T follicular helper cell (primary cell): ENCODE data around the gene ACOT2.

Experiments used
- DNase-seq: peaks from one replicate; pipeline ENCODE4 v3.0.0-alpha.2; 2020; ENCODE audit warnings: low read depth

ACOT2 gene

DNA sequence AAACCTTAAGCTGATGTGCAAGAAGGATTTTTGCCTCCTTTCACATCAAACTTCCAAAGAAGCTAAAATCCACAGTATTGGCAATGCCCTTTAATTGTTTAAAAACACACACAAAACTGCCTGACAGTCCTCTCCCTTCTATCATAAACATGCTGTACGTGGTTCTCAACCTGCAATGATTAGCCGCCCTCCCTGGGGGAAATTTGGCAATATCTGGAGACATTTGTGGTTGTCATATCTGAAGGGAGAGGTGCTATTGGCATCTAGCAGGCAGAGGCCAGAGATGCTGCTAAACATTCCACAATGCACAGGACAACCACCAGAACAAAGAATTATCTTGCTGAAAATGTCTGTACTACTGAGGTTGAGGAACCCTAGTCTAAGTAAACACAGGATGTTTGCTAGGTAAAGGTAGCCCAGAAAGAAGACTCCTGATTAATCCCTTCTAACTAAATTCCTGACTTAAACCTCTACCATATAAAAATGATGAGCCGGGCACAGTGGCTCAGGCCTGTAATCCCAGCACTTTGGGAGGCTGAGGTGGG, 44.5 kb downstream of the ACOT2 start:
- DNase-seq, result no peak

DNA sequence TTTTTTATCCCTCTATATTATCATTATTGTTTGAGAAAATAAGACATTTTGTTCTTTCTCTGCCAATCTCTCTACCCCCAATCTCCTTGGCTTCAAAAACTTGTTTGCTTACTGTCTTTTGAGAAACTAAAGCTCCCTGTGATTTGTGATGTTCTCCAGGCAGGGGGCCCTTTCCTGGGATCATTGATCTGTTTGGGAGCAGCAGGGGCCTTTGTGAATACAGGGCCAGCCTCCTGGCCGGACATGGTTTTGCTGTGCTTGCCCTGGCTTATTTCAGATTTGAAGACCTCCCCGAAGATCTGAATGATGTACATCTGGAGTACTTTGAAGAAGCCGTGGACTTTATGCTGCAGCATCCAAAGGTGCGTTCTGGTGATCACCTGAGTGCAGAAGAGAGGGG, 47.8 kb downstream of the ACOT2 start:
- no peak for DNase-seq

DNA sequence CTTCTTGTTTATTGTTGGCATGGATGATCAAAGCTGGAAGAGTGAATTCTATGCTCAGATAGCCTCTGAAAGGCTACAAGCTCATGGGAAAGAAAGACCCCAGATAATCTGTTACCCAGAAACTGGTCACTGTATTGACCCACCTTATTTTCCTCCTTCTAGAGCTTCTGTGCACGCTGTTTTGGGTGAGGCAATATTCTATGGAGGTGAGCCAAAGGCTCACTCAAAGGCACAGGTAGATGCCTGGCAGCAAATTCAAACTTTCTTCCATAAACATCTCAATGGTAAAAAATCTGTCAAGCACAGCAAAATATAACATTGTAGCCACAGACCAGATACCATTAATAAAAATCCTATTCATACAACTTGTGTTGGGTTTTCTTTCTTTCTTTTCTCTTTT, 50.5 kb downstream of the ACOT2 start:
- no peak for DNase-seq

DNA sequence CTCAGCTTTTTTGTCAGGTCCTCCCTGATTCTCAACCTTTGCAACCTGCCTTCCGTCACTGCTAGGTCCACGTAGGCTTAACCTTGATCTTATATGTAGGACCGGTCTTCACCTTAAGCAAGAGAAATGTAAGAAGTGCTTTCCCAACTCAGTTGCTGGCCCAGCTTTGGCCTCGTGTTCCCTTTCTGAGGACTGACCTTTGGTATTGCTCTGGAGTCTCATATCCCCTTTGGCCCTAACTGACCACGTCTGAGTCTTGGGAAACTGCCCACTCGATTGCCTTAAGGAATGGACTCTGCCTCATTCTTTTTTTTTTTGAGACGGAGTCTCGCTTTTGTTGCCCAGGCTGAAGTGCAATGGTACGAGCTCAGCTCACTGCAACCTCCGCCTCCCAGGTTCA, 51.3 kb downstream of the ACOT2 start:
- no peak for DNase-seq

- DNase-seq, result no peak
These were observed 54.6 kb downstream of the ACOT2 start for GRCh38 chr14:73623504-73624054.
